Upper lobe of left lung (tissue), 6 donors: ENCODE measurements around the gene TRPV3. TPM values are rescaled to one million over a fixed set of nuclear protein-coding genes. Genes with fewer than 3 reads are reported as not detected.

Experiments used
- ATAC-seq, 2 donors: fragments of 200-7000 bp; cut with Tn5 transposase; one replicate each; pipeline ENCODE4 v1.9.1; 2022; ENCODE audit warnings: mild to moderate bottlenecking in 2 of 2, moderate library complexity in 2 of 2; ENCODE audit not compliant: low FRiP score in 2 of 2
- DNase-seq, 2 donors: peaks; one replicate each; pipeline ENCODE4 v3.0.0-alpha.2; 2019 to 2020
- H3K27ac ChIP-seq, 4 donors: fragments of 200-600 bp; sonication (generic); one replicate each; pipeline ENCODE4 v1.5.1; 2016 to 2019
- H3K27me3 ChIP-seq, 4 donors: fragments of 200-600 bp; sonication (generic); one replicate each; pipeline ENCODE4 v1.5.1; 2017 to 2019
- H3K36me3 ChIP-seq, 4 donors: fragments of 200-600 bp; sonication (generic); one replicate each; pipeline ENCODE4 v1.5.1; 2016 to 2019
- H3K4me1 ChIP-seq, 4 donors: fragments of 200-600 bp; sonication (generic); one replicate each; pipeline ENCODE4 v1.5.1; 2018 to 2019
- H3K4me3 ChIP-seq, 4 donors: fragments of 200-600 bp; sonication (generic); one replicate each; pipeline ENCODE4 v1.5.1; 2017 to 2019; ENCODE audit warnings: mild to moderate bottlenecking in 2 of 4, moderate library complexity in 1 of 4
- H3K9me3 ChIP-seq, 4 donors: fragments of 200-600 bp; sonication (generic); one replicate each; pipeline ENCODE4 v1.5.1; 2018 to 2019
- EP300 ChIP-seq, 4 donors: sonication (generic); formaldehyde crosslinking; IDR thresholded peaks; one replicate each; pipeline ENCODE4 v1.5.1; 2017; ENCODE audit warnings: antibody characterized with exemption in 4 of 4, control low read depth in 2 of 4
- POLR2A ChIP-seq, 4 donors: fragments of 450-650 bp; IDR thresholded peaks; one replicate each; pipeline ENCODE4 v1.5.1; 2016 to 2017; ENCODE audit warnings: antibody characterized with exemption in 4 of 4, mild to moderate bottlenecking in 2 of 4
- POLR2AphosphoS5 ChIP-seq, 2 donors: sonication (generic); formaldehyde crosslinking; IDR thresholded peaks; one replicate each; pipeline ENCODE4 v1.5.1; 2017; ENCODE audit warnings: antibody characterized with exemption in 2 of 2
- WGBS, 2 donors: methylation state at CpG; one replicate each; pipeline ENCODE4 v1.1.5; 2017 to 2018; 5-methylcytosine and 5-hydroxymethylcytosine counted together
- total RNA-seq, 6 donors: library from RNA; depleted of rRNA in 4 of 6; stranded (reverse); fragments of >200 nt in 4 of 6; gene quantifications; one replicate each; pipeline versions ENCODE4 v1.1.0 to v1.2.1, GENCODE V29; 2016 to 2021
- TF ChIP-seq, protein P1 (sequence below), 6 experiments: fragments of 450-650 bp in 4 of 6; fragments of 200-600 bp in 2 of 6; sonication (generic) in 2 of 6; IDR thresholded peaks; one replicate each; pipeline ENCODE4 v1.5.1; 2016 to 2019; ENCODE audit warnings: antibody characterized with exemption in 6 of 6
- donor health status: DM: no; HTN: no; CAD: no; lungs with moderate emphysema.
- donor health status: DM: no; HTN: yes; CAD: no; lungs with severe emphysema.

TRPV3 gene
- total RNA-seq, 6 donors from 2014 or later, result under 0.01 to 0.84 (median 0.28) TPM

DNA sequence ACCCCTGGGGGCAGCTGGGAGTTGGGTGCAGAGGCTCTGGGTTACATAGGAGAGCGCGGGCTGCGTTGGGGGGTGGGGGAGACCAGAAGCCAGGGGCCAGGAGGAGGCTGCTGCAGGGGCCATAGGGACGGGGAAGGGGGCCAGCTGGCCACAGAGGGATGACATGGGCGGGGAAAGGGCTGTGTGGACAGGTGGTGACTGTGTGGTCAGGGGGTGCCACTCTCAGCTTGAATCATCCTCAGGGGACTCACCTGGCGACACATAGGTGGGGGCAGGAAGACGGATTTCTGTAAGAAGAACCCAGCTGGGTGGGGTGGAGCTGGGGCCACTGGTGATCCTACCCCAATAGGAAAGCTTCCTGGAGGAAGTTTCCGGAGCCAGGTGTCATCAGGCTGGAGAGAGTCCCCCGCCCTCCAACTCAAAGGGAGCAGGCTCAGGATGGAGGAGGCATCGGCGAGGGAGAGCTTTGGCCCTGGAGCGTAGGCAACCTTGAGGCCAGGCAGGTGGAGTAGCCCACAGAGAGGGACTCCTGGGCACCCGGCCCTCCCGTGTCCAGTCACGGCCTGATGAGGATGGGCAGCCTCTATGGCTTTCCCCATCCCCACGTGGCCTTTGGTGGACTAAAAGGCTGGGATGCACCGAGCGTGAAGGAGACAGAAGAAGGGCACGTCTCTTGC is 1.2 kb downstream of the TRPV3 start:
- H3K36me3 ChIP-seq, result no peaks in the 10 kb centered on the region
- no peak overlapping the region for H3K27ac ChIP-seq
- no peaks in the 10 kb centered on the region for H3K9me3 ChIP-seq
- 89 to 90% methylated on average over 15 to 19 of the region's 19 CpGs for WGBS, 2 donors
- TF ChIP-seq POLR2A (IDR thresholded peaks at IDR 0.05), result no peak
- no peak for TF ChIP-seq EP300 (IDR thresholded peaks at IDR 0.05)
- TF ChIP-seq, protein P1, sequence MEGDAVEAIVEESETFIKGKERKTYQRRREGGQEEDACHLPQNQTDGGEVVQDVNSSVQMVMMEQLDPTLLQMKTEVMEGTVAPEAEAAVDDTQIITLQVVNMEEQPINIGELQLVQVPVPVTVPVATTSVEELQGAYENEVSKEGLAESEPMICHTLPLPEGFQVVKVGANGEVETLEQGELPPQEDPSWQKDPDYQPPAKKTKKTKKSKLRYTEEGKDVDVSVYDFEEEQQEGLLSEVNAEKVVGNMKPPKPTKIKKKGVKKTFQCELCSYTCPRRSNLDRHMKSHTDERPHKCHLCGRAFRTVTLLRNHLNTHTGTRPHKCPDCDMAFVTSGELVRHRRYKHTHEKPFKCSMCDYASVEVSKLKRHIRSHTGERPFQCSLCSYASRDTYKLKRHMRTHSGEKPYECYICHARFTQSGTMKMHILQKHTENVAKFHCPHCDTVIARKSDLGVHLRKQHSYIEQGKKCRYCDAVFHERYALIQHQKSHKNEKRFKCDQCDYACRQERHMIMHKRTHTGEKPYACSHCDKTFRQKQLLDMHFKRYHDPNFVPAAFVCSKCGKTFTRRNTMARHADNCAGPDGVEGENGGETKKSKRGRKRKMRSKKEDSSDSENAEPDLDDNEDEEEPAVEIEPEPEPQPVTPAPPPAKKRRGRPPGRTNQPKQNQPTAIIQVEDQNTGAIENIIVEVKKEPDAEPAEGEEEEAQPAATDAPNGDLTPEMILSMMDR (IDR thresholded peaks at IDR 0.05), result no peak
- no peak for TF ChIP-seq POLR2AphosphoS5 (IDR thresholded peaks at IDR 0.05)
- H3K4me3 ChIP-seq, result no peak overlapping the region
- ATAC-seq (no peak), DNase-seq (no peak)
- H3K27me3 ChIP-seq, result no peaks in the 10 kb centered on the region
- no peaks in the 10 kb centered on the region for H3K4me1 ChIP-seq

DNA sequence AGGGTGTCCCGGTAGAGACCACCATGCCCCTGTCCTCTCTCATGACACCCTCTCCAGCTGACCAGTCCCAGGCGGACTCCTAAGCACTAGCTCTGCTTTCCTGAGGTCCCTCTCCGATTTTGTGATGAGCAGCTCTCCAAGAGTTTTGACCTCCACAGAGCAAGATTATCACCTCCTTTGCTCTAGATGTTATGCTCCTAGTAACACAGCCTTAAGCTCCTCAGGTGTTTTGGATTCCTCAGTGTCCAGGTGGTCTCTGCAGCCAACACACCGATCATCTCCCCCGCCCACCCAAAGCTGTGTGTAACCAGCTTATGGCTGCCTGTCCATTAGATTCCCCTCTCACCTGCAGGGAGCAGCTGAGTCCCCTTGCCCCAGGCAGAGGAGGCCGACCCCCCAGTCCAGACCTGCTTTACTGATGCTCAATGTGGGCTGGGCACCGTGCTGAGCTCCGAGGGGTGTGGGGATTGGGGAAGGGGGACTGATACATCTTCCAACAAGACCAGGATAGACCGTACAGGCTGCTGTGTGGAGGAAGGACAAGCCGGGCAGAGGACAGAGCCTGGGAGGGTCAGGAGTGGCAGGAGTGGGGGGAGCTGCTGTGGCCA is 2.3 kb downstream of the TRPV3 start:
- Histone ChIP-seq H3K4me3 (no peak overlapping the region), H3K4me1 (no peaks in the 10 kb centered on the region), H3K27me3 (no peaks in the 10 kb centered on the region), H3K9me3 (no peaks in the 10 kb centered on the region), H3K27ac (no peak overlapping the region), H3K36me3 (no peaks in the 10 kb centered on the region)
- DNase-seq, result no peak
- 67 to 88% methylated on average over 5 to 10 of the region's 10 CpGs for WGBS, 2 donors
- no peak for ATAC-seq
- TF ChIP-seq POLR2A (IDR thresholded peaks at IDR 0.05), result no peak
- TF ChIP-seq, protein P1 (IDR thresholded peaks at IDR 0.05), result no peak
- TF ChIP-seq EP300 (IDR thresholded peaks at IDR 0.05), result no peak
- no peak for TF ChIP-seq POLR2AphosphoS5 (IDR thresholded peaks at IDR 0.05)

DNA sequence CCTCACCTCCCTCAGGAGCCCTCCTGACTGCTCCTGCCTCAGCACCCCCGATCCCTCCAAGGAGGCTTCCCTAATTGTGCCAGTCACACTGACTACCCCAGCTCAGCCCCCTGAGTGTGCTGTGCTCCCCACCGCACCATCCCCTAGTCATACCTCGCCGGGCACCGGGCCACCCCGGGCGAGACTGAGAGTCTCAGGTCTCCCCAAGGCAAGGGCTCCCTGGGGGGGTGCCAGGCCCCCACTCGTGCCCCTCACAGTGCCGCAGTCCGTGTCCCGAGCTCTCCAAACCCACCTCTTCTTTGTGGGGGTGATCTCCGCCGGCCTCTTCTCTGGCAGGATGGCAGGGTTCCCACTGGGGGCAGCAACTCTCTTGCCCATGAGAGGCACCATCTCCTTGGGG is 3.2 kb downstream of the TRPV3 start:
- TF ChIP-seq EP300 (IDR thresholded peaks at IDR 0.05) (no peak), POLR2A (IDR thresholded peaks at IDR 0.05) (no peak), POLR2AphosphoS5 (IDR thresholded peaks at IDR 0.05) (no peak)
- TF ChIP-seq, protein P1 (IDR thresholded peaks at IDR 0.05), result no peak
- Histone ChIP-seq H3K27me3 (no peaks in the 10 kb centered on the region), H3K4me3 (no peak overlapping the region), H3K27ac (no peak overlapping the region), H3K4me1 (no peaks in the 10 kb centered on the region), H3K36me3 (no peaks in the 10 kb centered on the region), H3K9me3 (no peaks in the 10 kb centered on the region)
- no peak for ATAC-seq
- 80 to 91% methylated on average over 12 to 13 of the region's 13 CpGs for WGBS, 2 donors
- no peak for DNase-seq

DNA sequence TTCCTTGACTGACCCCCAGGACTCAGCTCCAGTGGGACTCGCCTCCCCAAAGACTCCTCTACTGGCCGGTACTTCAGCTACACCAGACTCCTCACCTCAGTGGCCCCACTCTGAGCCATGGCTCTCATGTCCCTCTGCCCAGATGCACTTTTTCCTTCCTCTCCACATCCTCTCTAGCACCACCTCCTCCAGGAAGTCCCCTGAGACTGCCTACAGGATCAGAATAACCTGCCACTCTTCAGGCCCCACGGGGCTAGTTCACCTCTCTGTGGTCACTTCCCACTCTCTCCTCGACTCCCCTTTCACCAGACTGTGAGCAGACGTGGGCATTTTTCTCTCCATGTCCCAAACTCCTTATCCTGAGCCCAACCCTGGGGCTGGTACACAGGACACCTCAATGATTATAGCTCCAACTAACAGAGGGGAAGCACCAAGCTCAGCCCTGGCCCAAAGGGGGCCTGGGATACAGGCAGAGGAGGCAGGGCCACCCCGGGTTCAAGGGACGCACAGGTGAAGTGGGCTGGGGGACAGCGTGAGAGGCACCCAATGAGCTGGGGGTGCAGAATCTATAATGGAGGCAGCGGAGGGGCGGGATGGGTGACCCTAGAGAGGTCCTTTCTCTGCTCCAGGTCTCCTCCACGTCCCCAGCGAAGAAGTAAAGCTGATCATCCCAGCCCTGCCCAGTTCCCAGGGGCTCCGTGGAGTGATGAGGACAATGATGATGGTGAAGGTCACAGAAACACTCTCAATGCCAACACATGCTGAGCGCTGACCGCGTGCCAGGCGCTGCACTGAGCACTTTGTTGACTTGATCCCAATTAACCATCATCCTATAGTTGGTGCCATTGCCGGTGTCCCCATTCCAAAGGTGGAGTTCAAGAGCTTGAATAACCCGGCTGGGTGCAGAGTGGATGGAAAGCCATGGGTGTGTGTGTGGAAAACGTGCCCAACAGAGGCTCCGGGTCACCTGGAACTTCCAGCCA is 3.9 kb downstream of the TRPV3 start:
- Histone ChIP-seq H3K4me3 (no peak overlapping the region), H3K27ac (no peak overlapping the region), H3K9me3 (no peaks in the 10 kb centered on the region), H3K27me3 (no peaks in the 10 kb centered on the region), H3K4me1 (no peaks in the 10 kb centered on the region), H3K36me3 (no peaks in the 10 kb centered on the region)
- TF ChIP-seq POLR2A (IDR thresholded peaks at IDR 0.05) (no peak), EP300 (IDR thresholded peaks at IDR 0.05) (no peak), POLR2AphosphoS5 (IDR thresholded peaks at IDR 0.05) (no peak)
- DNase-seq (no peak), ATAC-seq (no peak)
- 77 to 82% methylated on average over 20 to 21 of the region's 21 CpGs for WGBS, 2 donors

DNA sequence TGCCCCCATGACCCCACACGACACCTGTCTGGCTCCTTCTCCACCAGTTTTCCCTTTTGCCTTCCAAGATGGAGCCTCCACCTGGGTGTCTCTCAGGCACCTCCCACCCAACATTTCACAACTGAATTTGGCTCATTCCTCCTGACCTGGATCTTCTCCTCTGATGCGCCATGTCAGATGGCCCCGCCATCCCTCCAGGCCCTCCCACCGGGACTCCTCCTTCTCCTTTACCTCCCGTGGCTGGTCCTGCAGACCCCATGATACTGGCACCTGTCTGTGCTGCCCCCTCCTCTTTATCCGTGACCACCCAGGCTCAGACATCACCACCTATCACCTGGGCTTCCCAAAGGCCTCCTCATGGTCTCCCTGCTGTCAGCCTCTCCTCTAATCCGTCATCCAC is 4.7 kb downstream of the TRPV3 start:
- Histone ChIP-seq H3K27me3 (no peaks in the 10 kb centered on the region), H3K4me1 (no peaks in the 10 kb centered on the region), H3K4me3 (no peak overlapping the region), H3K27ac (no peak overlapping the region), H3K36me3 (no peaks in the 10 kb centered on the region), H3K9me3 (no peaks in the 10 kb centered on the region)
- no peak for TF ChIP-seq EP300 (IDR thresholded peaks at IDR 0.05)
- TF ChIP-seq, protein P1 (IDR thresholded peaks at IDR 0.05), result no peak
- no peak for TF ChIP-seq POLR2AphosphoS5 (IDR thresholded peaks at IDR 0.05)
- TF ChIP-seq POLR2A (IDR thresholded peaks at IDR 0.05), result no peak
- WGBS, 2 donors, result 85 to 88% methylated on average over 7 of the region's 7 CpGs
- DNase-seq (no peak), ATAC-seq (no peak)
